HG03558 (cell line): Measurements from ENCODE around the gene INTS15.

Experiments used
- ATAC-seq: cut with Tn5 transposase; IDR thresholded peaks from one replicate; pipeline ENCODE4 v1.9.1; 2021; ENCODE audit warnings: moderate number of reproducible peaks; ENCODE audit not compliant: unreplicated experiment; ENCODE audit errors: extremely low read depth

Gene INTS15

DNA sequence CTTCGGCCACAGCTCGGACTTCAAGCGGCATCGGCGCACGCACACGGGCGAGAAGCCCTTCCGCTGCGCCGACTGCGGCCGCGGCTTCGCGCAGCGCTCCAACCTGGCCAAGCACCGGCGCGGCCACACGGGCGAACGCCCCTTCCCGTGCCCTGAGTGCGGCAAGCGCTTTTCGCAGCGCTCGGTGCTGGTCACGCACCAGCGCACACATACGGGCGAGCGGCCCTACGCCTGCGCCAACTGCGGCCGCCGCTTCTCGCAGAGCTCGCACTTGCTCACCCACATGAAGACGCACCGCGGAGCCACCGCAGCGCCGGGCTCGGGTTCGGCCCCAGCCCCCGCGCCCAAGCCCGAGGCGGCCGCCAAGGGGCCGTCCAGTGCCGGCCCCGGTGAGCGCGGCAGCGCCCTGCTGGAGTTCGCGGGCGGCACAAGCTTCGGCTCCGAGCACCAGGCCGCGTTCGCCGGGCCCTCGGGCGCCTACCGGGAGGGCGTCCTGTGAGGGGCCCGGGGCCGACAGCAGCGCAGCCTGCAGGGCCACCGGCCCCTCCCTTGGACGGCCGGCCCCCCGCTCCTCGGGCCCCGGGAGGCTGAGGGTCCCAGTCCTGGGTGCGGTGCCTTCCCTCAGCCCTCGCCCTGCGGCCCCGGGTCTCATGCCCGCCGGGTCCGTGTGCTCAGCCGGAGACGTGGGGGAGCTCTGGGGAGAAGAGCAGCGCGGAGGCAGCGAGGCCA, 64.5 kb downstream of the INTS15 start:
- ATAC-seq, result no peak

- ATAC-seq, result no peak
Measured at GRCh38 chr7:6654842-6655610, 65.2 kb downstream of the INTS15 start.

- no peak for ATAC-seq
Measured at GRCh38 chr7:6655636-6656385, 66.0 kb downstream of the INTS15 start.

DNA sequence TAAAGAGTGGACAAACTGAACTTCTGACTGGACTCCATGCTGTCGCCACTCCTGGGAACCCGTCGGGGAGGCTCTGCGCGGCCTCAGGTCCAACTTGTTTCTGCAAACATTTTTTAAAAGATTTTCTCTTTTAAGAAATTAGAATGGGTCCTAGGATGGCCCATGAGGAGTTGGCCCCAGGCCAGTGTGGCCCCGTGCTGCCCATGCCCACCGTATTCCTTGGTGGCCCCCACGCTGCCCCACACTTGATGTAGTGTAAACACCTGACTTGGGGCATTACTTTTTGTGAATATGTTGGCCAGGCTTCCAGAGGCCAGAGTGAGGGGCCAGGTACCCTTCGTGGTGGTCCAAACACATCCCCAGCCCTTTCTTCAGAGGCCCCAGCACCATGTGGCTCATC, 66.6 kb downstream of the INTS15 start:
- ATAC-seq, result no peak
